K562 (cell line): Measurements from ENCODE around the gene PLCG2. TPM values are rescaled to one million over a fixed set of nuclear protein-coding genes. Genes with fewer than 3 reads are reported as not detected.
A peak's percentile ranks its signal among the peaks of the same experiment; 100 is the strongest.

Experiments used
- ATAC-seq: fragments of 200-7000 bp; cut with Tn5 transposase; 3 replicates; pipeline ENCODE4 v1.9.1; 2020; ENCODE audit warnings: moderate library complexity
- BruUV-seq: library from RNA; stranded (reverse); fragments of 400-500 nt; replicated peaks from 2 replicates; lab custom pipeline; 2021; lab: Mats Ljungman, UMichigan
- CTCF ChIA-PET: fragments of 300-600 bp; formaldehyde crosslinking; extraction: SDS; loops from one replicate; lab custom pipeline; 2021; ENCODE audit warnings: low intra/inter-chr PET ratio; lab: Yijun Ruan, JAX
- POLR2A ChIA-PET: fragments of 300-600, 350-650 bp; sonication (Branson Sonifier 250); formaldehyde crosslinking; extraction: SDS; loops from one replicate; lab custom pipeline; 2021; ENCODE audit warnings: antibody characterized with exemption, inconsistent platforms; lab: Yijun Ruan, JAX
- DNase-seq, 4 experiments: peaks; one replicate each; pipeline versions ENCODE4 v3.0.0 to v3.0.0-alpha.2; 2011 to 2018; ENCODE audit warnings: low spot score in 3 of 4, mixed read lengths in 3 of 4; ENCODE audit errors: extremely low read depth in 1 of 4
- FAIRE-seq: peaks from 2 replicates; lab custom pipeline; 2011; peaks lifted over from hg19 to GRCh38; lab: Jason Lieb, UNC
- H2AFZ ChIP-seq: 2 replicates; pipeline ENCODE4 v1.6.0; 2011; ENCODE audit warnings: low read depth, low read length, control low read depth, inconsistent platforms
- H3K27ac ChIP-seq: fragments of 200-600 bp; 3 replicates; pipeline ENCODE4 v1.8.0; 2011; ENCODE audit warnings: low read depth, mild to moderate bottlenecking, control low read depth, inconsistent platforms, low read length, moderate library complexity, mixed read lengths; ENCODE audit errors: extremely low read depth
- H3K27me3 ChIP-seq, 2 experiments: fragments of 300-600 bp in 1 of 2; 2 replicates in 1 of 2; 3 replicates in 1 of 2; pipeline versions ENCODE4 v1.6.0 to v1.8.0; 2011; ENCODE audit warnings: inconsistent platforms in 2 of 2, low read length in 2 of 2, mild to moderate bottlenecking in 1 of 2, mixed read lengths in 1 of 2, moderate library complexity in 1 of 2; ENCODE audit not compliant: control insufficient read depth in 2 of 2, insufficient read depth in 2 of 2
- H3K36me3 ChIP-seq: fragments of 300-600 bp; 3 replicates; pipeline ENCODE4 v1.8.0; 2011; ENCODE audit warnings: mild to moderate bottlenecking, low read length, inconsistent platforms; ENCODE audit not compliant: control insufficient read depth, insufficient read depth
- H3K4me1 ChIP-seq, 2 experiments: fragments of 200-600 bp in 1 of 2; replicated peaks in 1 of 2; 2 replicates in 1 of 2; 3 replicates in 1 of 2; pipeline versions ENCODE4 v1.5.1 to v1.8.0; 2011; ENCODE audit warnings: inconsistent platforms in 2 of 2, low read length in 2 of 2, mild to moderate bottlenecking in 1 of 2, mixed read lengths in 1 of 2, moderate library complexity in 1 of 2; ENCODE audit not compliant: control insufficient read depth in 2 of 2, insufficient read depth in 2 of 2
- H3K4me2 ChIP-seq: 2 replicates; pipeline ENCODE4 v1.6.1; 2011; ENCODE audit warnings: low read length, control low read depth, inconsistent platforms, mixed read lengths; ENCODE audit not compliant: insufficient read depth
- H3K4me3 ChIP-seq: fragments of 200-600 bp; sonication (generic), shearing (Covaris generic); 2 replicates; pipeline ENCODE4 v1.5.1; 2016; ENCODE audit warnings: control low read depth, inconsistent platforms
- H3K79me2 ChIP-seq: fragments of 200-600 bp; 3 replicates; pipeline ENCODE4 v1.8.0; 2011; ENCODE audit warnings: low read length, inconsistent platforms; ENCODE audit not compliant: control insufficient read depth, insufficient read depth
- H3K9ac ChIP-seq, 2 experiments: 2 replicates each; pipeline versions ENCODE4 v1.6.0 to v1.6.1; 2011; ENCODE audit warnings: low read depth in 2 of 2, low read length in 2 of 2, control low read depth in 1 of 2, inconsistent platforms in 1 of 2, mild to moderate bottlenecking in 1 of 2, mixed read lengths in 1 of 2; ENCODE audit not compliant: insufficient read depth in 1 of 2
- H3K9me1 ChIP-seq: one replicate; pipeline ENCODE4 v1.6.0; 2011; ENCODE audit warnings: inconsistent platforms, mild to moderate bottlenecking, low read length, moderate library complexity; ENCODE audit not compliant: control insufficient read depth, insufficient read depth
- H3K9me3 ChIP-seq: replicated peaks from 2 replicates; pipeline ENCODE4 v1.5.1; 2011; ENCODE audit warnings: low read depth, low read length, inconsistent platforms; ENCODE audit not compliant: control insufficient read depth, insufficient read depth
- H4K20me1 ChIP-seq: replicated peaks from 2 replicates; pipeline ENCODE4 v1.6.1; 2011; ENCODE audit warnings: low read length, inconsistent platforms, mixed read lengths; ENCODE audit not compliant: control insufficient read depth, insufficient read depth
- BHLHE40 ChIP-seq: IDR thresholded peaks from 2 replicates; pipeline ENCODE4 v1.6.1; 2011; ENCODE audit warnings: low read length, improper control_type of control experiment
- CHD1 ChIP-seq: fragments of 200-600 bp; sonication (generic); IDR thresholded peaks from one replicate; pipeline ENCODE4 v1.6.1; 2012; ENCODE audit warnings: mild to moderate bottlenecking, moderate library complexity, low read length, inconsistent platforms
- CSDE1 ChIP-seq, 2 experiments: fragments of 450-650 bp; IDR thresholded peaks; 2 replicates each; pipeline ENCODE4 v1.6.1; 2016; ENCODE audit warnings: mild to moderate bottlenecking in 1 of 2
- CTCF ChIP-seq, 3 experiments: IDR thresholded peaks in 2 of 3; conservative IDR thresholded peaks in 1 of 3; 2 replicates each; pipeline ENCODE4 v1.5.1; 2011 to 2012; ENCODE audit warnings: low read length in 3 of 3, mild to moderate bottlenecking in 3 of 3, control low read depth in 2 of 3, improper control_type of control experiment in 1 of 3, inconsistent platforms in 1 of 3, low read depth in 1 of 3, mixed read lengths in 1 of 3, moderate library complexity in 1 of 3; ENCODE audit not compliant: insufficient read depth in 2 of 3
- IRF9 ChIP-seq: fragments of 450-650 bp; IDR thresholded peaks from 2 replicates; pipeline ENCODE4 v1.6.1; 2016; ENCODE audit warnings: missing biosample characterization, missing genetic modification characterization
- KAT2B ChIP-seq: IDR thresholded peaks from one replicate; pipeline ENCODE4 v1.6.1; 2012; ENCODE audit warnings: low read depth, mild to moderate bottlenecking, control low read depth, inconsistent platforms, low read length, moderate library complexity
- MCM3 ChIP-seq: fragments of 450-650 bp; IDR thresholded peaks from 2 replicates; pipeline ENCODE4 v1.6.1; 2016
- POLR2AphosphoS2 ChIP-seq: IDR thresholded peaks from 2 replicates; pipeline ENCODE4 v1.6.1; 2012; ENCODE audit warnings: low read length, improper control_type of control experiment
- SLC30A9 ChIP-seq: fragments of 250-450 bp; sonication (Bioruptor Pico); IDR thresholded peaks from 2 replicates; pipeline ENCODE4 v1.8.0; 2022; ENCODE audit warnings: mild to moderate bottlenecking, moderate library complexity
- SMC3 ChIP-seq: conservative IDR thresholded peaks from 2 replicates; pipeline ENCODE4 v1.6.1; 2011; ENCODE audit warnings: low read depth, low read length, improper control_type of control experiment; ENCODE audit not compliant: insufficient read depth
- U2AF1 ChIP-seq: fragments of 200-400 bp; formaldehyde crosslinking; optimal IDR thresholded peaks from 2 replicates; pipeline ENCODE3; 2017; ENCODE audit warnings: mild to moderate bottlenecking, low read depth, low read length, moderate library complexity
- ZNF146 ChIP-seq: IDR thresholded peaks from one replicate; pipeline ENCODE4 v1.6.1; 2018; ENCODE audit warnings: missing compliant biosample characterization; ENCODE audit not compliant: unreplicated experiment
- ZNF512 ChIP-seq: IDR thresholded peaks from 2 replicates; pipeline ENCODE4 v1.6.1; 2016; ENCODE audit warnings: missing genetic modification characterization, missing compliant biosample characterization
- WGBS: fragments of 100-300 bp; shearing (Covaris generic); methylation state at CpG from one replicate; pipeline ENCODE4 v1.1.6; 2016; ENCODE audit warnings: low coverage, mixed read lengths; ENCODE audit not compliant: insufficient coverage; ENCODE audit errors: missing lambda C conversion rate; 5-methylcytosine and 5-hydroxymethylcytosine counted together
- in situ Hi-C: fragments of 300-500 bp; cut with MboI; formaldehyde crosslinking; loops from 4 replicates; pipeline ENCODE4 v1.15.0; 2018; ENCODE audit warnings: inconsistent platforms, mixed read lengths
- intact Hi-C: fragments of 100-400 bp; cut with micrococcal nuclease; formaldehyde crosslinking; loops from 2 replicates; pipeline ENCODE4 v1.14.2; 2022
- polyA plus RNA-seq, 8 experiments: library from polyadenylated mRNA; depleted of rRNA in 4 of 8; stranded (reverse) in 5 of 8; unstranded in 3 of 8; fragments of >200 nt; fragmentation: Nextera tagmentation in 2 of 8; fragmentation: Illumina TruSeq in 1 of 8; extraction: Ambion mirVana in 2 of 8; extraction: Trizol in 1 of 8; gene quantifications; 2 replicates each; pipeline versions ENCODE4 v1.2.1 to v1.2.3, GENCODE V29; 2011 to 2014; ENCODE audit warnings: inconsistent platforms in 1 of 8, missing spikeins in 1 of 8
- total RNA-seq, 7 experiments: library from RNA; depleted of rRNA in 6 of 7; stranded (reverse); fragments of >200 nt in 6 of 7; fragmentation: Illumina TruSeq in 2 of 7; extraction: Trizol in 2 of 7; gene quantifications; 2 replicates each; pipeline versions ENCODE4 v1.2.1 to v1.2.3, GENCODE V29; 2011 to 2021; ENCODE audit warnings: low replicate concordance in 1 of 7

Gene PLCG2
- total and polyA plus RNA-seq, 9 of the 15 experiments (the other 6 are each of a cell fraction or from before 2014, with no cell fraction given) = 0.94 to 7.1 (median 3.1) TPM

GRCh38 chr16:81994485-81994884 lies 215.4 kb downstream of the PLCG2 start:
- ChIA-PET CTCF (no interaction called here), POLR2A (no interaction called here)
- FAIRE-seq = peak; percentile 69
- H3K9ac ChIP-seq = no peak overlapping the region
- no TSS peak for BruUV-seq
- DNase-seq = peak; percentile 21 to 42 (median 30)
- no peak overlapping the region for H3K4me3 ChIP-seq
- intact Hi-C loops (no loop called here), in situ Hi-C loops (no loop called here)
- no peaks in the 10 kb centered on the region for H3K9me3 ChIP-seq
- no peaks in the 10 kb centered on the region for H3K9me1 ChIP-seq
- H3K79me2 ChIP-seq = no peaks in the 10 kb centered on the region
- 0% methylated on average over 5 of the region's 5 CpGs for WGBS
- no peaks in the 10 kb centered on the region for H4K20me1 ChIP-seq
- H3K27me3 ChIP-seq = peaks cover 0 to 10% of the 10 kb centered on the region in 2 experiments; a peak in 2 of 5 replicates
- H3K4me2 ChIP-seq = no peak overlapping the region
- TF ChIP-seq KAT2B (no peak), CTCF (IDR thresholded peaks at IDR 0.05 in 2 of 3, conservative IDR thresholded peaks at IDR 0.05 in 1 of 3; ENCODE audit: insufficient read depth in 2 of 3, low read depth in 1 of 3, low read length in 3 of 3) (peak; percentile 49 to 67 (median 59))
- ATAC-seq = peak; percentile 88
- no peaks in the 10 kb centered on the region for H3K36me3 ChIP-seq
- no peak overlapping the region for H2AFZ ChIP-seq
- H3K27ac ChIP-seq = no peak overlapping the region
- no peaks in the 10 kb centered on the region; a peak in 1 of 5 replicates for H3K4me1 ChIP-seq

GRCh38 chr16:81995651-81996050 lies 216.6 kb downstream of the PLCG2 start:
- H3K27me3 ChIP-seq = peaks cover 0 to 15% of the 10 kb centered on the region in 2 experiments; a peak in 2 of 5 replicates
- no peak for FAIRE-seq
- in situ Hi-C loops (no loop called here), intact Hi-C loops (loop anchor here (5.0 kb wide), 2 partner anchors 53 to 98 kb away; no protein-coding TSS in a partner anchor)
- no peak for DNase-seq
- no TSS peak for BruUV-seq
- no peaks in the 10 kb centered on the region for H3K36me3 ChIP-seq
- H2AFZ ChIP-seq = no peak overlapping the region
- no peaks in the 10 kb centered on the region for H4K20me1 ChIP-seq
- no peak for ATAC-seq
- H3K9ac ChIP-seq = no peak overlapping the region
- H3K4me1 ChIP-seq = no peaks in the 10 kb centered on the region; a peak in 1 of 5 replicates
- no peak overlapping the region for H3K4me3 ChIP-seq
- H3K27ac ChIP-seq = no peak overlapping the region
- H3K79me2 ChIP-seq = no peaks in the 10 kb centered on the region
- no peaks in the 10 kb centered on the region for H3K9me1 ChIP-seq
- POLR2A ChIA-PET = interaction anchor here (0.7 kb wide), 1 partner anchor 74 kb away, joined by 3 read pairs; no protein-coding TSS in a partner anchor
- CTCF ChIA-PET = no interaction called here
- no peaks in the 10 kb centered on the region for H3K9me3 ChIP-seq
- no peak overlapping the region for H3K4me2 ChIP-seq
- WGBS = 0% methylated on average over 3 of the region's 3 CpGs
- TF ChIP-seq POLR2AphosphoS2 (no peak), ZNF512 (tag) (no peak), ZNF146 (no peak), BHLHE40 (no peak), MCM3 (no peak), U2AF1 (no peak), CHD1 (no peak), IRF9 (tag) (no peak), CSDE1 (IDR thresholded peaks at IDR 0.05) (no peak), SMC3 (no peak), SLC30A9 (CRISPR knock-in tag) (no peak)
